Measurements from ENCODE around the gene MVB12B.

GRCh38 chr9:126391713-126392661 is 65.4 kb downstream of the MVB12B start:
- TF ChIP-seq SIN3A (IDR thresholded peaks at IDR 0.05; ENCODE audit: low read depth) = no peak
- TF ChIP-seq EGR1 (IDR thresholded peaks at IDR 0.05; ENCODE audit: low read depth) = no peak
- TF ChIP-seq, protein P1, sequence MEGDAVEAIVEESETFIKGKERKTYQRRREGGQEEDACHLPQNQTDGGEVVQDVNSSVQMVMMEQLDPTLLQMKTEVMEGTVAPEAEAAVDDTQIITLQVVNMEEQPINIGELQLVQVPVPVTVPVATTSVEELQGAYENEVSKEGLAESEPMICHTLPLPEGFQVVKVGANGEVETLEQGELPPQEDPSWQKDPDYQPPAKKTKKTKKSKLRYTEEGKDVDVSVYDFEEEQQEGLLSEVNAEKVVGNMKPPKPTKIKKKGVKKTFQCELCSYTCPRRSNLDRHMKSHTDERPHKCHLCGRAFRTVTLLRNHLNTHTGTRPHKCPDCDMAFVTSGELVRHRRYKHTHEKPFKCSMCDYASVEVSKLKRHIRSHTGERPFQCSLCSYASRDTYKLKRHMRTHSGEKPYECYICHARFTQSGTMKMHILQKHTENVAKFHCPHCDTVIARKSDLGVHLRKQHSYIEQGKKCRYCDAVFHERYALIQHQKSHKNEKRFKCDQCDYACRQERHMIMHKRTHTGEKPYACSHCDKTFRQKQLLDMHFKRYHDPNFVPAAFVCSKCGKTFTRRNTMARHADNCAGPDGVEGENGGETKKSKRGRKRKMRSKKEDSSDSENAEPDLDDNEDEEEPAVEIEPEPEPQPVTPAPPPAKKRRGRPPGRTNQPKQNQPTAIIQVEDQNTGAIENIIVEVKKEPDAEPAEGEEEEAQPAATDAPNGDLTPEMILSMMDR (IDR thresholded peaks at IDR 0.05 in 2 of 3, conservative IDR thresholded peaks at IDR 0.05 in 1 of 3; ENCODE audit: borderline replicate concordance in 1 of 3, insufficient read depth in 1 of 3, low read depth in 2 of 3, low read length in 2 of 3) = no peak
- no peak for TF ChIP-seq YY1 (IDR thresholded peaks at IDR 0.05; ENCODE audit: extremely low read depth, insufficient replicate concordance, low read depth, low read length)
- no peak for TF ChIP-seq MAX (IDR thresholded peaks at IDR 0.05)
- no peak for TF ChIP-seq SRF (IDR thresholded peaks at IDR 0.05; ENCODE audit: low read depth)
- no peak for TF ChIP-seq POLR2A (IDR thresholded peaks at IDR 0.05; ENCODE audit: borderline replicate concordance, extremely low read depth, insufficient read depth, insufficient read length)
- no peak for TF ChIP-seq EZH2 (IDR thresholded peaks at IDR 0.05)
- TF ChIP-seq REST (IDR thresholded peaks at IDR 0.05; ENCODE audit: low read depth) = no peak
- TF ChIP-seq, protein P2, sequence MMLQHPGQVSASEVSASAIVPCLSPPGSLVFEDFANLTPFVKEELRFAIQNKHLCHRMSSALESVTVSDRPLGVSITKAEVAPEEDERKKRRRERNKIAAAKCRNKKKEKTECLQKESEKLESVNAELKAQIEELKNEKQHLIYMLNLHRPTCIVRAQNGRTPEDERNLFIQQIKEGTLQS (IDR thresholded peaks at IDR 0.05) = no peak
- TF ChIP-seq TCF7L2 (IDR thresholded peaks at IDR 0.05; ENCODE audit: borderline replicate concordance, extremely low read depth, insufficient read depth, insufficient read length) = no peak
- TF ChIP-seq JUND (IDR thresholded peaks at IDR 0.05) = no peak
- no peak for TF ChIP-seq EZH2phosphoT487 (IDR thresholded peaks at IDR 0.05; ENCODE audit: borderline replicate concordance)
- TF ChIP-seq SP1 (IDR thresholded peaks at IDR 0.05; ENCODE audit: low read depth) = no peak

All from HCT116 (cell line).